GM19238 (cell line): ENCODE results near the gene TRPM4.
"Not testable (repeated sequence)": the region's sequence is repeated elsewhere in the genome, so short reads cannot be mapped to it uniquely, and the experiment has no call there.

ENCODE experiments used
- DNase-seq: peaks from one replicate; pipeline ENCODE4 v3.0.0; 2011; ENCODE audit warnings: low spot score; ENCODE audit not compliant: insufficient read length

TRPM4 gene

GRCh38 chr19:49224441-49224840 is 66.8 kb downstream of the TRPM4 start:
- DNase-seq, result not testable (repeated sequence)

- DNase-seq, result no peak
These were observed 67.3 kb downstream of the TRPM4 start for GRCh38 chr19:49224879-49225278.

- no peak for DNase-seq
These were observed 71.8 kb downstream of the TRPM4 start for GRCh38 chr19:49229416-49229815.

GRCh38 chr19:49231389-49231788 is 73.8 kb downstream of the TRPM4 start:
- peak; percentile 26 for DNase-seq

- no peak for DNase-seq
These were observed 74.2 kb downstream of the TRPM4 start for GRCh38 chr19:49231804-49232203.

- no peak for DNase-seq
These were observed 75.6 kb downstream of the TRPM4 start for GRCh38 chr19:49233163-49233562.

- no peak for DNase-seq
These were observed 84.2 kb downstream of the TRPM4 start for GRCh38 chr19:49241769-49242168.

GRCh38 chr19:49243129-49243528 is 85.5 kb downstream of the TRPM4 start:
- no peak for DNase-seq

GRCh38 chr19:49243726-49244125 is 86.1 kb downstream of the TRPM4 start:
- no peak for DNase-seq

GRCh38 chr19:49244256-49244655 is 86.7 kb downstream of the TRPM4 start:
- DNase-seq, result no peak

- DNase-seq, result no peak
These were observed 90.1 kb downstream of the TRPM4 start for GRCh38 chr19:49247676-49248075.

- no peak for DNase-seq
These were observed 92.3 kb downstream of the TRPM4 start for GRCh38 chr19:49249933-49250332.

GRCh38 chr19:49255674-49256073 is 98.1 kb downstream of the TRPM4 start:
- no peak for DNase-seq

- no peak for DNase-seq
These were observed 99.1 kb downstream of the TRPM4 start for GRCh38 chr19:49256691-49257090.
